NK-92 treated with Interleukin-12 subunit alpha and Interleukin-12 subunit beta, amount 100 ng/mL, for 24 hours (cell line): ENCODE results near the gene CDC14A.
"Not testable (repeated sequence)": the region's sequence is repeated elsewhere in the genome, so short reads cannot be mapped to it uniquely, and the experiment has no call there.

ENCODE experiments used
- DNase-seq: peaks from one replicate; lab custom pipeline; 2025; lab: John Stamatoyannopoulos, UW

Gene CDC14A

GRCh38 chr1:100362821-100363466, 10.6 kb downstream of the CDC14A start:
- DNase-seq, result no peak

GRCh38 chr1:100363831-100364230, 11.5 kb downstream of the CDC14A start:
- no peak for DNase-seq

- DNase-seq, result no peak
Observed at GRCh38 chr1:100364697-100365096, 12.4 kb downstream of the CDC14A start.

GRCh38 chr1:100366209-100366525, 13.9 kb downstream of the CDC14A start:
- no peak for DNase-seq

- not testable (repeated sequence) for DNase-seq
Observed at GRCh38 chr1:100369339-100369738, 17.0 kb downstream of the CDC14A start.

GRCh38 chr1:100373953-100374352, 21.6 kb downstream of the CDC14A start:
- not testable (repeated sequence) for DNase-seq

GRCh38 chr1:100376890-100377289, 24.6 kb downstream of the CDC14A start:
- DNase-seq, result not testable (repeated sequence)

GRCh38 chr1:100377590-100378361, 25.5 kb downstream of the CDC14A start:
- no peak for DNase-seq

GRCh38 chr1:100378956-100379355, 26.6 kb downstream of the CDC14A start:
- no peak for DNase-seq

- no peak for DNase-seq
Observed at GRCh38 chr1:100380635-100381034, 28.3 kb downstream of the CDC14A start.

- DNase-seq, result no peak
Observed at GRCh38 chr1:100382657-100383056, 30.4 kb downstream of the CDC14A start.

- no peak for DNase-seq
Observed at GRCh38 chr1:100383743-100384405, 31.6 kb downstream of the CDC14A start.

GRCh38 chr1:100387209-100387608, 34.9 kb downstream of the CDC14A start:
- DNase-seq, result no peak

GRCh38 chr1:100387657-100388350, 35.5 kb downstream of the CDC14A start:
- no peak for DNase-seq

GRCh38 chr1:100390531-100390930, 38.2 kb downstream of the CDC14A start:
- DNase-seq, result no peak

- DNase-seq, result no peak
Observed at GRCh38 chr1:100391675-100392074, 39.4 kb downstream of the CDC14A start.

- no peak for DNase-seq
Observed at GRCh38 chr1:100392756-100393155, 40.5 kb downstream of the CDC14A start.

GRCh38 chr1:100394285-100394684, 42.0 kb downstream of the CDC14A start:
- no peak for DNase-seq

- no peak for DNase-seq
Observed at GRCh38 chr1:100395913-100396312, 43.6 kb downstream of the CDC14A start.

GRCh38 chr1:100396651-100397050, 44.3 kb downstream of the CDC14A start:
- DNase-seq, result no peak

GRCh38 chr1:100397681-100398080, 45.4 kb downstream of the CDC14A start:
- DNase-seq, result no peak

- DNase-seq, result no peak
Observed at GRCh38 chr1:100398648-100399047, 46.3 kb downstream of the CDC14A start.

- no peak for DNase-seq
Observed at GRCh38 chr1:100400404-100400803, 48.1 kb downstream of the CDC14A start.
